CD4-positive, alpha-beta T cell (primary cell): Measurements from ENCODE around the gene COL18A1. TPM values are rescaled to one million over a fixed set of nuclear protein-coding genes. Genes with fewer than 3 reads are reported as not detected.
A peak's percentile ranks its signal among the peaks of the same experiment; 100 is the strongest.

Experiments used
- ATAC-seq: fragments of 200-7000 bp; cut with Tn5 transposase; one replicate; pipeline ENCODE4 v1.10.0; 2022; ENCODE audit warnings: mild to moderate bottlenecking; ENCODE audit not compliant: poor library complexity
- CTCF ChIA-PET: fragments of 350-600 bp; sonication (Branson Sonifier 250); formaldehyde crosslinking; loops from one replicate; lab custom pipeline; 2021; ENCODE audit warnings: antibody characterized with exemption, inconsistent platforms; lab: Charles Lee
- POLR2A ChIA-PET: fragments of 350-600 bp; sonication (Branson Sonifier 250); formaldehyde crosslinking; loops from one replicate; lab custom pipeline; 2021; ENCODE audit warnings: antibody characterized with exemption, inconsistent platforms; lab: Charles Lee
- DNase-seq, 14 experiments: peaks; one replicate each; pipeline ENCODE4 v3.0.0-alpha.2; 2013 to 2020; ENCODE audit warnings: mixed read lengths in 2 of 14
- H3K27ac ChIP-seq, 2 donors: one replicate each; pipeline versions ENCODE4 v1.5.1 to v1.7.0; 2013; ENCODE audit warnings: low read length in 2 of 2, low read depth in 1 of 2, mild to moderate bottlenecking in 1 of 2
- H3K27me3 ChIP-seq, 2 experiments: 1 replicate in 1 of 2; 2 replicates in 1 of 2; pipeline versions ENCODE4 v1.6.1 to v1.7.0; 2013; ENCODE audit warnings: low read length in 2 of 2, control low read depth in 1 of 2, mild to moderate bottlenecking in 1 of 2, moderate library complexity in 1 of 2; ENCODE audit not compliant: insufficient read depth in 2 of 2, control insufficient read depth in 1 of 2
- H3K36me3 ChIP-seq: one replicate; pipeline ENCODE4 v1.6.1; 2013; ENCODE audit warnings: low read length, control low read depth; ENCODE audit not compliant: insufficient read depth
- H3K4me1 ChIP-seq: one replicate; pipeline ENCODE4 v1.6.1; 2013; ENCODE audit warnings: low read length, control low read depth; ENCODE audit not compliant: insufficient read depth
- H3K4me3 ChIP-seq: one replicate; pipeline ENCODE4 v1.5.1; 2013; ENCODE audit warnings: mild to moderate bottlenecking, low read length, moderate library complexity
- H3K9me3 ChIP-seq, 2 experiments: 1 replicate in 1 of 2; 2 replicates in 1 of 2; pipeline versions ENCODE4 v1.6.1 to v1.7.0; 2013; ENCODE audit warnings: low read length in 2 of 2, mild to moderate bottlenecking in 2 of 2, control low read depth in 1 of 2, moderate library complexity in 1 of 2; ENCODE audit not compliant: control insufficient read depth in 1 of 2, insufficient read depth in 1 of 2
- H3K27ac Mint-ChIP-seq: one replicate; pipeline ENCODE4 v1.8.0; 2020; ENCODE audit warnings: mixed read lengths
- H3K27me3 Mint-ChIP-seq: one replicate; pipeline ENCODE4 v1.8.0; 2021; ENCODE audit warnings: mixed read lengths
- H3K36me3 Mint-ChIP-seq: one replicate; pipeline ENCODE4 v1.8.0; 2021; ENCODE audit warnings: low read depth, mixed read lengths
- H3K4me1 Mint-ChIP-seq: one replicate; pipeline ENCODE4 v1.8.0; 2021; ENCODE audit warnings: low read depth, mixed read lengths
- H3K4me3 Mint-ChIP-seq: one replicate; pipeline ENCODE4 v1.8.0; 2020; ENCODE audit warnings: mild to moderate bottlenecking, mixed read lengths
- H3K9me3 Mint-ChIP-seq: one replicate; pipeline ENCODE4 v1.8.0; 2020; ENCODE audit warnings: mixed read lengths
- CTCF ChIP-seq: fragments of 200-600 bp; IDR thresholded peaks from one replicate; pipeline ENCODE4 v1.8.0; 2022; ENCODE audit warnings: antibody characterized with exemption, mild to moderate bottlenecking
- intact Hi-C, 2 experiments: fragments of 100-400 bp; cut with DNase I in 1 of 2; cut with micrococcal nuclease in 1 of 2; formaldehyde crosslinking; loops; one replicate each; pipeline versions ENCODE4 v1.15.1 to v1.9.0; 2023 to 2025; cut with DNase I, micrococcal nuclease
- total RNA-seq, 174 experiments: library from RNA in 2 of 174; stranded (reverse) in 2 of 174; gene quantifications; one replicate each; pipeline ENCODE4 v1.2.3 and lab custom pipeline; 2021 to 2026

Gene COL18A1
- total RNA-seq, 2 experiments from 2014 or later, result 15.2 to 16.0 TPM

GRCh38 chr21:45511007-45511406, 106.0 kb downstream of the COL18A1 start:
- H3K4me1 ChIP-seq, result no peaks in the 10 kb centered on the region
- DNase-seq (no peak), ATAC-seq (no peak)
- H3K27me3 Mint-ChIP-seq, result no peaks in the 10 kb centered on the region
- H3K9me3 Mint-ChIP-seq, result no peaks in the 10 kb centered on the region
- no peak overlapping the region for H3K4me3 ChIP-seq
- peaks cover 13% of the 10 kb centered on the region for H3K36me3 ChIP-seq
- H3K27ac Mint-ChIP-seq, result no peak overlapping the region
- H3K9me3 ChIP-seq, result no peaks in the 10 kb centered on the region
- H3K4me3 Mint-ChIP-seq, result no peak overlapping the region
- intact Hi-C loops, result no loop called here
- H3K27me3 ChIP-seq, result no peaks in the 10 kb centered on the region
- ChIA-PET CTCF (no interaction called here), POLR2A (no interaction called here)
- H3K36me3 Mint-ChIP-seq, result peaks cover 9% of the 10 kb centered on the region
- no peak for TF ChIP-seq CTCF
- no peaks in the 10 kb centered on the region for H3K4me1 Mint-ChIP-seq
- H3K27ac ChIP-seq, result no peak overlapping the region

GRCh38 chr21:45511661-45512431, 106.9 kb downstream of the COL18A1 start:
- ATAC-seq, result no peak
- H3K9me3 ChIP-seq, result no peaks in the 10 kb centered on the region
- no peak overlapping the region for H3K27ac ChIP-seq
- Mint-ChIP-seq H3K9me3 (no peaks in the 10 kb centered on the region), H3K36me3 (peaks cover 9% of the 10 kb centered on the region), H3K4me1 (no peaks in the 10 kb centered on the region), H3K4me3 (no peak overlapping the region), H3K27me3 (no peaks in the 10 kb centered on the region), H3K27ac (no peak overlapping the region)
- no peak for TF ChIP-seq CTCF
- no peak for DNase-seq
- ChIA-PET POLR2A (no interaction called here), CTCF (no interaction called here)
- no peaks in the 10 kb centered on the region for H3K27me3 ChIP-seq
- no peaks in the 10 kb centered on the region for H3K4me1 ChIP-seq
- intact Hi-C loops, result no loop called here
- no peak overlapping the region for H3K4me3 ChIP-seq
- peaks cover 16% of the 10 kb centered on the region for H3K36me3 ChIP-seq

- H3K4me1 Mint-ChIP-seq, result no peaks in the 10 kb centered on the region
- H3K9me3 ChIP-seq, result no peaks in the 10 kb centered on the region
- no peak overlapping the region for H3K4me3 ChIP-seq
- ChIA-PET POLR2A (no interaction called here), CTCF (no interaction called here)
- no peaks in the 10 kb centered on the region for H3K27me3 Mint-ChIP-seq
- H3K36me3 Mint-ChIP-seq, result peaks cover 15% of the 10 kb centered on the region
- no peaks in the 10 kb centered on the region for H3K9me3 Mint-ChIP-seq
- no peaks in the 10 kb centered on the region for H3K27me3 ChIP-seq
- H3K36me3 ChIP-seq, result peaks cover 17% of the 10 kb centered on the region
- TF ChIP-seq CTCF, result no peak
- ATAC-seq (no peak), DNase-seq (no peak)
- H3K4me3 Mint-ChIP-seq, result no peak overlapping the region
- intact Hi-C loops, result no loop called here
- H3K27ac ChIP-seq, result peak overlapping the region in 1 of 2 donors; percentile 7
- H3K4me1 ChIP-seq, result peaks cover 5% of the 10 kb centered on the region
- no peak overlapping the region for H3K27ac Mint-ChIP-seq
Observed at GRCh38 chr21:45512626-45513002, 107.6 kb downstream of the COL18A1 start.
